DLD1 (cell line): Measurements from ENCODE around the gene SPATS2L.

Experiments used
- in situ Hi-C: cut with HindIII; loops from 2 replicates; pipeline ENCODE4 v1.10.0; 2017; ENCODE audit warnings: low sequenced_read_pairs

Gene SPATS2L, protein sequence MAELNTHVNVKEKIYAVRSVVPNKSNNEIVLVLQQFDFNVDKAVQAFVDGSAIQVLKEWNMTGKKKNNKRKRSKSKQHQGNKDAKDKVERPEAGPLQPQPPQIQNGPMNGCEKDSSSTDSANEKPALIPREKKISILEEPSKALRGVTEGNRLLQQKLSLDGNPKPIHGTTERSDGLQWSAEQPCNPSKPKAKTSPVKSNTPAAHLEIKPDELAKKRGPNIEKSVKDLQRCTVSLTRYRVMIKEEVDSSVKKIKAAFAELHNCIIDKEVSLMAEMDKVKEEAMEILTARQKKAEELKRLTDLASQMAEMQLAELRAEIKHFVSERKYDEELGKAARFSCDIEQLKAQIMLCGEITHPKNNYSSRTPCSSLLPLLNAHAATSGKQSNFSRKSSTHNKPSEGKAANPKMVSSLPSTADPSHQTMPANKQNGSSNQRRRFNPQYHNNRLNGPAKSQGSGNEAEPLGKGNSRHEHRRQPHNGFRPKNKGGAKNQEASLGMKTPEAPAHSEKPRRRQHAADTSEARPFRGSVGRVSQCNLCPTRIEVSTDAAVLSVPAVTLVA

DNA sequence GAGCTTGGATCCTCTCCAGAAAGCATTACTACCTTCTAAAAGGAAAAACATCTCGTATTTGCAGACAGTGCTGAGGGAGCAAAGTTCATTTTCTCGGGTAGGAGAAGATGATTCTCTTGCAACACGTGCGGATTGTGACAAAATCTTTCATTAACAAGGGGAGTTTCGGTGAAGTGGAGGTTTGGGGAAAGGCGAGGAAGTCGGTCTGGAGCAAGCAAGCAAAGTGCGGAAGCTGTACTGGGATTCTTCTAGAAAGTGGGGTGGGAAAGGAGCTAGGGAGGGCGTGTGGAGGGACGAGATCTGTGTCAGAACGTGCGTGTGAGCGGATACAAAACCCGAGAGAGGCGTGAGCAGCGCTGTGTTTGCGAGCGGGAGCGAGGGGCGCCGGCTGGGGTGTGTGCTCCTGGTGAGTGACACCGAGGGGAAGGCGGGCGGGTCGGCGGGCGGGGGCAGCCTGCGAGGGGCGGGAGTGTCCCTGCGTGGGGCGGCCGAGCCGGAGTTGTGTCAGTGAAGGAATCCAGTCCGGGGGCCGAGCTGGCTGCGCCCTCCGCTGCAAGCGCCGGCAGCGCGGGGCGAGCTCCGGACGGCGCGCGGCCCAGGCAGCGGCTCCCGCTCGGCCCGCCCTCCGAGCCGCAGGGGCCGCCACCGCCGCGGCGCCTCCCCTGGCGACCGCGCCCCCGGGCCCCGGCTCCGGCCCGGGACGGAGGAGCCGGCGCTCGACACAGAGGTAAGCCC lies at the start of gene SPATS2L:
Gene SPATS2L, plus strand, starts transcription at position 498 of the 735 bp plus-strand sequence. CDS start 82,552 bp downstream, outside the sequence.
- in situ Hi-C loops, result no loop called here

DNA sequence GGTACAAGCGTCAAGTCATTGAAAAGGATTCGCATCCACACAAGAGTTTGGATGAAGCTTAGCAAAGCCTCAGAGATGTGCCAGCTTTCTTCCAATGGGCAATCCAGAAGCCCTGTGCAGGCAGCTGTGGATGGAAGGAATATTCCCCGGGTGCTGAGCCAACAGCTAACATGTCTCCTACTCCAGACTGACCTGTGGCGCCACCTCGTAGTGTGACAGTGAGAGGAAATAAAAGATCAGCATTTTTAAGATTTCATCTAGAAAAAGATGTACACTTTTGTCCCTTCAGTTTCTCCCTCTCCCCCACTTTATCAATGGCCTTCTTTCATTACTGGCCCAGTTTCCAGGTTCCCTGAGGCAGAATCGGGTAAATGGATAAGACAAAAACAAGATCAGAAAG lies 48.9 kb upstream of the SPATS2L start:
- in situ Hi-C loops, result no loop called here

DNA sequence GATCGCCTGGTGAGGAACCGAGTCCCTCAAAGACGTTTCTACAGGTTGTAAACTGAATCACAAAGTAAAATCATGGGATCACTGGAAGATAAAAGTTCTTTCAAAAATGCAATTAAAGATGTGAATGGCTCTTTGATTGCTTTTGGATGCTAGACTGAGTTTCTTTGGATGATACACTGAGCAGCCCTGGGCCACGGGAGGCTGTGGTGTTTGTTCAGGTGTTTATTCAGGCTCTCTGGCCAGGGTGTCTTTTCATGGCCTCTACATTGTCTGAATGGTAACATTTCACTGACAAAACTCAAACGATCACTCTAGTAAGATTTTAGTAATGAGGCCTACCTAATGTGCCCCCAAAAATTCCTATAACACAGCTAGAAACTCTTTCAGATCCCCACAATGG lies 48.4 kb upstream of the SPATS2L start:
- in situ Hi-C loops, result no loop called here

DNA sequence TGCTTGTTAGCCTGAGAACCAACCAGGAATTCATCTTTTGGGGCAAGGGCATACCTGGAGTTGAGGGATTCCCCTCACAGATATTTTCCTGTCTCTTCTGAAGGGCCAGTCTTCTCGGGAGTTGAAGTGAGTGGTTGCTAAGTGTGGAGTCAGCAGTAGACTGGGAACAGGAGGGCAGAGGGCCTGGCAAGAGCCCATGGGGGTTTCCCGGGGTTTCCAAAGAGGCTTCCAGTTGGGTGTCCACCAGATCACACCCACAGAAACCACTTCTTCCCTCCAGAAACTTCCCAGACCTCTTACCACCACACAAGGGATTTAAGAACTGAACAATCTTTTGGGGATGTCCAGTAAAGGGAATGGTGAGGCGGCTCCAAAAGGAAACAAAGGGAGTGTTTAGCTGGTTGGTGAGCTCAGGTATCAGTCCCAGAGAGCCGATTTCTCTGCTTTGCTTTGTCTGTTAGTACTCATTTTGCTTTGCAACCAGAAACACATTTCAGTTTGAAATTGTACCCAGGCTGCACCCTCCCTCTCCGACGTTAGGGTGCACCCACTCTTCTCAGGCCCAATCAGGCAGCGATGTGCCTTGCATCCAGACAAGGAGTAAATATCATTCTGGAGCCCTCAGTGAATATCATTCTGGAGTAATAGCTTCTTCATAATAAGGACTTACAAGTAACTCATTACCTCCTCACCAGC lies 47.5 kb upstream of the SPATS2L start:
- in situ Hi-C loops, result no loop called here

DNA sequence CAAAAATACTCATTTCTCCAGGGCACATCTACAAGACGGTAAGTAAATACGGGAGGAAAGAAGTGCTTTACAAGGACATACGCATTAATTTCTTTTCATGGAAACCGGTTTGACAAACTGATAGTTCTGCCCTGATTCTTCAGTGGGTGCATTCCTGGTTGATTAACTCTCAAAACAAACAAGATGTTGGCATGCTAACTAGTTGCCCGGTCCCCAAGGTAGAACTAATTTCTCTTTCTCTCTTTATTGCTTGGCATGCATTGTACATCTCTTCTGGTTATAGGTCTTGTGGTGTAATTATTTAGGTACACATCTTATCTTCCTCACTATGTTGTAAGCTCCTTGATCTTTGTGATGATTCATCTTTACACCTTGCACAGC lies 46.9 kb upstream of the SPATS2L start:
- in situ Hi-C loops, result no loop called here

DNA sequence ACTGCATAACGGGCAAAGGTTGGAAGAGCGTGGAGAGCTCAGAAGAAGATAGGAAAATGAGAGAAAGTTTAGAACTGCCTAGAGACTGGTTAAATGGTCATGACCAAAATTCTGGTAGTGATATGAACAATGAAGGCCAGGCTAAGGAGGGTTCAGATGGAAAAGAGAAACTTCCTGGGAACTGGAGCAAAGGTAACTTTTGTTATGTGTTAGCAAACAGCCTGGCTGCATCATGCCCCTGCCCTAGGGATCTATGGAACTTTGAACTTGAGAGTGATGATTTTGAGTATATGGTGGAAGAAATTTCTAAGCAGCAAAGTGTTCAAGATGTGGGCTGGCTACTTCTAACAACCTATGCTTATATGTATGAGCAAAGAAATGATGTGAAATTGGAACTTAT lies 44.4 kb upstream of the SPATS2L start:
- in situ Hi-C loops, result no loop called here

DNA sequence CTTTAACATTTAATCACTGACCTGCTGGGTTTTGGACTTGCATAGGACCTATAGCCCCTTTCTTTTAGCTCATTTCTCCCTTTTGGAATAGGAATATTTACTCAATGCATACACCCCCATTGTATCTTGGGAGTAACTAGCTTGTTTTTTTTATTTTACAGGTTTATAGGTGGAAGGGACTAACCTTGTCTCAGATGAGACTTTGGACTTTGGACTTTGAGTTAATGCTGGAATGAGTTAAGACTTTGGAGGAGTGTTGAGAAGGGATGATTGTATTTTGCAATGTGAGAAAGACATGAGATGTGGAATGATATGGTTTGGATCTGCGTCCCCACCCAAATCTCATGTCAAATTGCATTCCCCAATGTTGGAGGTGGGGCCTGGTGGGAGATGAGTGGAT lies 43.2 kb upstream of the SPATS2L start:
- in situ Hi-C loops, result no loop called here

DNA sequence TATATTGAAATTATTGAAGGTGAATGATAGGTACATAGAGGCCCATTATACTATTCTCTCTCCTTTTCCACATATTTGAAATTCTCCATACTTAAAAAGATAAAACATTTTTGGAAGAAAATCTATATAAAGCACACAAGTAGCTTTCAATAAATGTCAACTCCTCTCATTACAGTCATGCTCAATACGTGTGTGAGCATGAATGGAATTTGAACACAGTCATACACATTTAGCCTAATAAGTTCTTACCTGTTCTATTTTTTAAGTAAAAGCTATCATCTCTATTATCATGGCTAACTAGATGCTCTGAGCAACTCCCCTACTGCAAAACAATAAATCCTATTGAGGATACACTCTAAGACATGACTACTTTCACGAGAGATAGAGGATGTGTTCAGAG lies 41.9 kb upstream of the SPATS2L start:
- in situ Hi-C loops, result no loop called here

DNA sequence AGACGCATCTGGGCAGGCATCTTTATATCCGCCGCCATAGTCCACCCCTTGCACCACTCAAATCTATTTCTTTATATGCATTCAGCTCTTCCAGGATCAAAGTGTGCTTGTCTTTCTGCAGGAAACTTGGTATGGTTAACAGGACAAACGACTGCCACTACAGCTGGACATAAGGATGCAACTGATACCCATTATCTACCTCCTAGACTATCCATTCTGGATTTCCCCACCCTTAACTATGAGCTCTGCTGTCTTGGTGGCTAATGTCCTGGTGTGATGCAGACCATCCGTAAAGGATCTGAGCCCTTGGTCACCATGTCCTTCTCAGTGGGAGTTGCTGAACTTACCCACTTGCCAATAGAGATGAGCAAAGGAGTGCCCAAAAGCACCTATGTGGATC lies 40.1 kb upstream of the SPATS2L start:
- in situ Hi-C loops, result no loop called here

DNA sequence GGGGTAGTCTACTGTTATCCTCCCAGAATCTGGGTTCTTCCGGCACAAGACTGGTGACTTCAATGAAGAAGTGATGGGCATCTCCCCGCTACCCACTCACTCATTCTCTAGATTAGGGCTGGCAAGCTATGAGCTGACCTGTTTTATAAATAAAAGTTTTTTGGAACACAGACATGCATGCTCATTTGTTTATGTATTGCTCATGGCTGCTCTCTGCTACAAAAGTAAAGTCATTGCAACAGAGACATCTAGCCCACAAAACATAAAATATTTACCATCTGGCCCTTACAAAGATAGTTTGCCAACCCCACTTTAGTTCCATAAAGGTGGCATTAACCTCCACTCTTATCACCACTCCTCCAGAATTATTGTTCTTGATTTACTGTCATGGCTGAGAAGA lies 39.1 kb upstream of the SPATS2L start:
- in situ Hi-C loops, result no loop called here

DNA sequence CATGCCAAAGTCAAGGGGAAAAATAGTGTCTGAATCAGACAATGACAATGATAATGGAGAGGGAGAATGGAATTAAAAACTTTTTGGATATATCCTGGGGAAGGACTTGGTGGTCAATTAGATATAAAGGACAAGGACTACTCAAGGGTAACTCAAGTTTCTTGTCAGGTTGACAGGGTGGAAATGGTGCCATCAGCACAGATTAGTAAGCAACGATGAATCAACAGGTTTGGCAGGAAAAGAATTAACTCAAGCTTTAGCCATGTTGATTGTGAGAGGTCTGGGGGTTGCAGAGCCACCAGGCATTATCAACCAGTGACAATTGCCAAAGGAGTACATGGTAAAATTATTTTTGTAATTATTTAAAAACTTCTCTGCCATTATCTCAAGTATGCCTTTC lies 35.8 kb upstream of the SPATS2L start:
- in situ Hi-C loops, result no loop called here

DNA sequence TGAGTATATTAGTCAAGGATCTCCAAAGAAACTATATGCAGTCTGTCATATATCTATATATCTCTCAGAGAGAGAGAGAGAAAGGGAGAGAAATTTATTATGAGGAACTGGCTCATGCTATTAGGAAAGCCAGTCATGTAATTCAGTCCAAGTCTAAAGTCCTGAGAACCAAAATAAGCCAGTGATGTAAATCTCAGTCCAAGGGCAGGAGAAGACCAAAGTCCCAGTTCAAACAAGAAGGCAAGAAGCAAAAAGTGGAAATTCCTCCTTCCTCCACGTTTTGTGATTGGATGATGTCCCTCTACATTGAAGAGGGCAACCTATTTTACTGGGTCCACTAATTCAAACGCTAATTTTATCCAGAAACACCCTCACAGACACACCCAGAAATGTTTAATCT lies 34.2 kb upstream of the SPATS2L start:
- in situ Hi-C loops, result no loop called here

DNA sequence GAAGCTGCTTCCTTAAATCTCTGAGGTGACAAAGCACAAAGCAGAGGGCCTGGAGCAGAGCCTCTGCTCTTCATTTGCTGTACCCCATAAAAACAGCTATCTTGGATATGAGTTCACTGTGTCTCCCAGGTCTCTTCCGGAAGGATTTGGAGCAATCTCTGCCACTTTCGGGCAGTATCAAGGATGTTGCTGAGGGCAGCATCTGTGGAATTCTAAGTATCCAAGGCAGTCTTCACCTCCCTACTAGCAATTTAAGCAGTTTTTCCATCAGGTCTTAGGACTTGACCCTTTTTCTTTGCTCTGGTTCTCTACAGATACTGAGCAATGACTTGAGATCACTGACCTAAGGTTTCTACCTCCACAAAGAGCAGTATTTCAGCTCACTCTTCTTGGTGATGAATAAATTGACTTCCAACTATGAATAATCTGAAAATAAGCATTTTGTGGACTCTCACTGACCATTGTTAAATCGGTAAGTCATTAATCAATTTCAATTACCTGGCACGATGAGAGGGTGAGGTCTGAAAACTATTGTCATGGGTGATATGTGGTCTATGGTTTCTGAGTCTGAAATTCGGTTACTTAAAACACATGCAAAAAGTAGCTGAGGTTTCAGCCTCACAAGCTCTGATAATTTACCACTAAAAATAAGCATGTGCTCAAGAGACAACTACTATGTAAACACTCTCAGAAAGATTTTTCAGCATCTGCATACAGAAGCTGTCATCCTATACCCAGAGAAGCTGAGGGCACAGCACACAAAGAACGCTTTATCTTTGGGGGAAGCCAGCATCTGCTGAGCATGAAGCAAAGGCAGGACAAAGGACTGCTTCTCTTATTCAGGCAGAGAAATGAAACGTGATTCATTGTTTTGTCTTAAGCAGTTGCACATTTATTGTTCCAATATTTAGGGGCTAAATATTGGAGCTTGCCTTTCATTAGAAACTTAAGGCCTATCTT lies 32.1 kb upstream of the SPATS2L start:
- in situ Hi-C loops, result no loop called here

DNA sequence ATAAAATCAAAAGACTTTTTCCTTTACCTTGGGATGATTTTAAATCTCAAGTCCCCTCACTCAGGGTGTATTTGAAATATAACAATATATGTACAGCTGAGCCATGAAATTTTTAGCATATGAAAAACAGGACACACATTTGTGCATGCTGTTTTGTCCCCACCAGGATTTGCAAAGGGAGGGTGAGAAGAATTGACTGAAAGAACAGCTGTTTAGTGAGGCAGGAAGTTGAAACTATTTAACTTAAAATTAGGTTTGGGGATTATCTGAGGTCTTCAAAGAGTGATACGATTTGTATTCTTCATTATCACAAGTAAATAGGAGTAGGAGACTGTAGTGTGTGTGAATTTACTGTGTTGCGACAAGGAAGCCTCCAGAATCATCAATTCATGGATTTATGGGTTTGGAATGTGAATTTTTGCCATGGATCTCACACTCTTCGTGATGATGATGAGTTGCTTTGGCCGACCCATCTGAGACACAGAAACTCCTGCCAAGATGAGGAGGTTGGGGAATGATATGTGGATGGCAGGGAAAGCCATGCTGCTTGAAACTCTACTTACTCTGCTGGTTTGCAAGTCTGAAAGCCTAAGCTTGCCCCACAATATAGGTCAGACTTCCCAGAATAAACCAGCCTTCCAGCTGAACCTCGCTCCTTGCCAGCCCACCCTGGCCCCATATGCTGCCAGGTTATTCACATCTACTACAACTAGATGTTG lies 31.0 kb upstream of the SPATS2L start:
- in situ Hi-C loops, result no loop called here

DNA sequence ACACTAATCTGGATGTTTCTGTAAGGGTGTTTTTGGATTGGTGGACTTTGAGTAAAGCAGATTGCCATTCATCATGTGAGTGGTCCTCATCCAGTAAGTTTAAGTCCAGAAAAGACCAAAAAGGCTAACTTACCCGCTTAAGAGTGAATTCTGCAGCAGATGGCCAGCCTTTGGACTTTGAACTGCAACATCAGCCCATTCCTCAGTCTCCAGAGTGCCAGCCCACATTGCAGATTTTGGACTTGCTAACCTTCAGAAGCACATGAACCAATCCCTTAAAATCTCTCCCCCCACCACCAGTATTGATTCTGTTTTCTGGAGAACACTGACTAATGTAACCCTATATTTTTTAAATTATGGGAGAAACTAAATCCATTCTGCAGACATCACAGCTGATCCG lies 30.0 kb upstream of the SPATS2L start:
- in situ Hi-C loops, result no loop called here

DNA sequence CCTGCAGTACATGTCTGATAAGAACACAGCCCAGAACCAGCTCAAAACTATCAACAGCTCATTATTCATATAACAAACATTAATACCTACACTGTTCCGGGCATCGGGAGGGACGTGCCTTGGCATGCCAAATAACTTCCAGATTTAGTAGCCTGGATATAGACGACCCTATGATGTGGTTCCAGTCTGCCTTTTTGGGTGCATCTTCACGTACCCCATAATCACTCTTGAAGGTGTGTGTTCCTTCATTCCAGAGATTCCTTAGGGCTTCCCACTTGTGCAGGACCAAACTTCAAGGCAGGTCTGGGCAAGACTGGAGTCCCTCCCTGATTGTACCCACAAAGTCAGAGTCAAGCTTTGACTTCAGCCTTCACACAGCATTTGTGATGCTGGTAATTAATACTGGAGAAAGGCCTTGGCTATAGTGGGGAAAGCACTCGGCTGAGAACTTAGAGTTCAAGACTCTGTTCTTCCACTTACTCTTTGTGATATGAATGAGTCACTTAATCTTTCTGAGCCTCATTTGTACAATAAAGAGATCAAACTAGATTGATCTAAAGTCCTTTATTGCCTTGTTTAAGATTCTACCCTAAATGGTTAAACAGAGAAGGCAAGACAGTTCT lies 27.7 kb upstream of the SPATS2L start:
- in situ Hi-C loops, result no loop called here

DNA sequence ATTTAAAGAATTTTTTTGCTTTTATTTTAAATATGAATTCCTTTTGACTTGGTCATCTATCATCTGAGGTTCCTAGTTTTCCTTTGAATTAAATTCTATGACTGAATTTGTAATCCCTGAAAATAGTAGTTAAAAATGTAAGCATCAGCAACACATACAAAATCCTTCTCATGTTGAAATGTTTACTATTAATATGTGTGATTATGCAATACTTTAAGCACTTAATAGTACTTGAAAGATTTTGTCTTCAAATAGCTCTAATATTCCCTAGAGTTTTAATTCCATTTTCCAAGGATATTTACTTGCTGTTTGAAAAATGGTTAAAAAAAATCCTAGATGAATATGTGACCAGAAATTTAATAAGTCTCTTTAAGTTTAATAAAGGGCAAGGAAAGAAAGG lies 26.6 kb upstream of the SPATS2L start:
- in situ Hi-C loops, result no loop called here

DNA sequence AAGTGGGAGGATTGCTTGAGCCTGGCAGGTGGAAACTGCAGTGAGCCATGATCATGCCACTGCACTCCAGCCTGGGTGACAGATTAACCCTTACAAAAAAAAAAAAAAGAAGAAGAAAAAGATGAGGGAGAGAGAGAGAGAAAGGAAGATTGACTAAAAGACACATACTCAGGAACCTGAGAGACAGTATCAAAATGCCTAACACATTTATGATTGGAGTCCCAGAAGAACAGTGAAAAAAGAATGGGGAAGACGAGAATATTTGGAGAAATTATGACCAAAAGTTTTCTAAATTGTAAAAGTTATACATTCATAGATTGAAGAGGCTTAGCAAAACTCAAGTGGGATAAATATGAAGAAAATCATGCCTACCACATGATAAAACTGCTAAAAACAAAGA lies 19.9 kb upstream of the SPATS2L start:
- in situ Hi-C loops, result no loop called here

DNA sequence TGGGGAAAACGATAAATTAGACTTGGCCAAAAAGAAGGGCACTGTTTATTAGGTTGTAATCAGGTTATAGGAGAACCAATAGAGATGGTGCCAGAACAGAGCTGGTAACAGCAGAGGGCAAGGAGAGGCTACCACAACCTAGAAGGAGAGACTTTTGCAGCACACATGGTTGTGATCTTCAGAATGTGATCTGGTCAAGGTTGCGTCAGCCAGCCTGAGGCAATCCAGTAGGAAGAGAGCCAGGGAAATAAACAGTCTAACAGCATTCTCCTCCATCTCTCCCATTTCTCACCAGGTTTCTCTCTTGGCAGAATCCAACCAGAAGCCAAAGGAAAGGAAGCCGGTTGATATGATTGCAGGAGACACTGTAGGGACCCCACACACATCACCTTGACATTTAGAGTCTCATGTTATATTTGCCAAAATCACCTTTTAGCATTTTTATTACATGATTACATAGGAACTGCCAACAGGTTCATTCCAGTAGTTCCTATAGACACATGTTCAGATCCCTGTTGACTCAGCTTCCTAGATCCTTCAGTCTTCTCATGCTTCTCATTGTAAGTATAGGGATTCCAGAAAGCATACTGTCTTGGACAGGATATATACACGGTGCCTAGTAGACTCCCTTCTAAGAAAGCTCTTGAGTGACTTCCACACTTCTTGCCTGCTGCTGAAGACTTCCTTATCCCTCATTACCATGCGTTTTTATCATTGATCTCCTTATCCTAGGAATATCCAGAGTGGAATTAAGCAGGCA lies 17.6 kb upstream of the SPATS2L start:
- in situ Hi-C loops, result no loop called here
